ENCODE measurements around the gene HSPB7.
A peak's percentile ranks its signal among the peaks of the same experiment; 100 is the strongest.
"Not testable (repeated sequence)": the region's sequence is repeated elsewhere in the genome, so short reads cannot be mapped to it uniquely, and the experiment has no call there.

Gene HSPB7

DNA sequence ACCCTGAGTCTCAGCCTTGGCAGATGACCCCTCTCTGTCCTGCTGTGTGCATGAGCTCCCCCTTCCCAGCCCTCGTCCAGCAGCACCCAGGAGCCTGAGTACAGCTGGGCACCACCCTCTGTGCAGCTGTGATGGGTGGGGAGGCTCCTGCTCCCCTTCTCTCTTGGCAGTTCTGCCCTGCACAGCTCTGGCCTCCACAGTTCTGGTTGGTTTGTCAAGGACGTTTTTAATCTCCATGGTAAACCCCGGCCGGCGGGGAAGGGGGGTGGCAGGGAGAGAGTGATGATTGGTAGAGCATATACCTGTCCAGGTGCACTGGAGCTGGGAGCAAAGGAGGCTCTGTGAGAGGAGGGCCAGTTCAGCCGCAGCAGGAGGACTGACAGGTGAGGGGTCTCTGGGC lies 3.8 kb upstream of the HSPB7 start, which contains the start of gene CLCNKA:
CLCNKA (plus strand) TSS at position 356 of the 400 bp plus-strand sequence. CDS start 584 bp downstream, outside the sequence.
- no peak for TF ChIP-seq POLR2A (IDR thresholded peaks at IDR 0.05; ENCODE audit: low read depth, low read length)
- FAIRE-seq (no peak), DNase-seq (ENCODE audit: insufficient read length, low spot score) (no peak)

DNA sequence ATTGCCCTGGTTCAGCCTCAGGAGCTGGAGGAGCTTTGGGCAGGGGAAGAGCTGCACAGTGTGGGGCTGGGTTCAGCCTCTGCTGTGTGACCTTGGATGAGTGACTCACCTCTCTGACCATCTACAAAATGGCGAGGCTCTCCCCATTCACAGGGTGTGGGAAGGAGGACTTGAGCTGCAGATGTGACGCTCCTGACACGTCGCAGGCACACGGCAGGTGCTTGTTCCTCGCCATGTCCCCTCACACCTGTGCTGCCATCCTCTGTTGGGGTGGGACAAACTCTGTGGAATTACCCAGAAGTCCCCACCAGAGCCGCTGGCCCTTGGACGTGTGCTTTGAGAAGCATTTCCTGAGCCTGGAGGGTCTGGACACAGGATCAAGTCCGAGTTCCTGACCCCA lies 3.0 kb upstream of the HSPB7 start:
- DNase-seq (ENCODE audit: insufficient read length, low spot score); FAIRE-seq: not testable (repeated sequence)

DNA sequence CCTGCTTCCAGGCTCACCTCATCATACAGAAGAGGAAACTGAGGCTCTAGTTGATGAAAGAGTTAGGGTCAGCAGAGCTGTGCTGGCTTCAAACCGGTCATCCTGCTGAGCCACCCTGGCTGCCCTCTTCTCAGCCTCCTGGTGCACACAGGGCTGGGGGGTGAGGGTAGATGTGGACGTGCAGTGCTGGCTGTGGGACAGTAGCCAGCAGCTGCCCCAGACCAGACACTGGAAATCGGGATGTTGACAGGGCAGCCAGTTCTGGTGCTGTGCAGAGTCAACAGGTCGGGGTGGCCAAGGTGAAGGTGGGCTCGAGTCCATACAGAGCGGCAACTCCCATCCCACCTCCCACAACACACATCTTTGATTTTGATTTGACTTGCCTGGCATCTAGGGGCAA lies 2.5 kb upstream of the HSPB7 start:
- TF ChIP-seq POLR2A (IDR thresholded peaks at IDR 0.05; ENCODE audit: low read depth, low read length): no peak
- FAIRE-seq: no peak
- no peak for DNase-seq (ENCODE audit: insufficient read length, low spot score)

DNA sequence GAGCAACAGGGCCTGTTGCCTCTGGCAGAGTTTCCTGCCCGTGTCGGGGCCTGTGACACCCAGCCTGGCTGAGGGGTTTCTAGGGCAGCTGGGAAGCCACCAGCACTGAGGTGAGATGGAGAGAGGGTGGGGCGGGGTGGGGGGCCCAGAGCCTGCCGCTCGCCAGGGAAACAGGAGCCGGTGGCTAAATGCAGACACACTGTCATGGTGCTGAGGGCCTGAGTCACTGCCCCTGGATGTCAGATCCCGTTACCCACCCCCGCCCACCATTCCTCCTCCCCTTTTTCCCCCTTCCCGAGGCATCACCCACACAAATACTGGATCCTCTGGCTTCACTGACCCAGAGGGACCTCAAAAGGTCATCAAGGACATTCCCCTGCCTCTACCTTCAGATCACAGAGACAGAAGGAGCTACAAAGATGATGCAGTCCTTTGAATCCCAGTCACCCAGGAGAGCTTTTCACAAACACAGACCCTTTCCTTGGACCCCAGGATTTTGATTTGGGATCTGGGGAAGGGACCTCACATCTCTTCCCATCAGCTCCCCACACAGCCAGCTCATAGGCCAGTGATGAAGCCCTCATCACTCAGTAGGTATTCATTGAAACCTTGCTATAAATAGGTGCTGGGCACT lies 1.9 kb upstream of the HSPB7 start:
- no peak for TF ChIP-seq POLR2A (IDR thresholded peaks at IDR 0.05; ENCODE audit: low read depth, low read length)
- FAIRE-seq (no peak), DNase-seq (ENCODE audit: insufficient read length, low spot score) (no peak)

DNA sequence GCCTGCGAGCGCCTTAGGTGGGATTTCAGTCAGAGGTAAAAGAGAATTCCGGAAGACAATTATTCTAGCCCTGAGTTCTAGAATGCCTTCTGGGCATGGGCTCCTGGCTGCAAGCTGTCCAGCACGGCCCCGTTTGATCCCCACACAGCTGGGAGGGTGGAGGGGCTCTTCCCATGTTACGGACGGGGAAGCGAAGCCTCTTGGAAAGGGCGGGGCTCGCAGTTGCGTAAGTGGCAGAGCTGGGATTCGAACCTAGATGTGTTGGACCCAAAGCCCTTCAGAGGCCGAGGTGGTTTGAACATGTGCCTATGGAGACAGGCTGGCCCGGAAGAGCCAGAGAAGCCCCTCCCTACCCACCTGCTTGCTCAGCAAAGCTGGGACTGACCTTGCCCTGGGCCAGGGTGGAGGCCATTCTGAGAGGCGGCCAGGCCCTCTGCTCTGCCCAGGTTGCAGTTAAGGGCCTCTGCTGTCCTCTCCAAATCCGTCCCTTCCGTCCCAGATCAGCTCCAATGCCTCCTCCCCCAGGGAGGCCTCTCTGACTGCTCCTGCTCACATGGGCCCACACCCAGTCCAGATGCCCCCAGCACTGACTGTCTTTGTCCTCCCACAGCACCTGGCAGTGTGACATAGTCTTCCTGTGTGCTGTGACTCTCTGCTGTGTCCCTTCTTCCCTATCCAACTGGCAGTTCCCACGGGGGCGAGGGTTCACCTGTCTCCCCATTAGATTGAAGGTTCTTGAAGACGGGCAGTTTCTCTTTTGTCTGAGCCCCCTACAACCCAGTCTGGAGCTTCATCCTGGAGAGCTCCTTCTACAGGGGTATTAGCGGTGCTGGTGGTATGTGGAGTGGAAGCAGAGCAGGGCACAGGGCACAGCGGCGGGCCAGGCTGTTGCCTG lies 1.2 kb upstream of the HSPB7 start:
- FAIRE-seq (no peak), DNase-seq (ENCODE audit: insufficient read length, low spot score) (no peak)
- TF ChIP-seq POLR2A (IDR thresholded peaks at IDR 0.05; ENCODE audit: low read depth, low read length): no peak

DNA sequence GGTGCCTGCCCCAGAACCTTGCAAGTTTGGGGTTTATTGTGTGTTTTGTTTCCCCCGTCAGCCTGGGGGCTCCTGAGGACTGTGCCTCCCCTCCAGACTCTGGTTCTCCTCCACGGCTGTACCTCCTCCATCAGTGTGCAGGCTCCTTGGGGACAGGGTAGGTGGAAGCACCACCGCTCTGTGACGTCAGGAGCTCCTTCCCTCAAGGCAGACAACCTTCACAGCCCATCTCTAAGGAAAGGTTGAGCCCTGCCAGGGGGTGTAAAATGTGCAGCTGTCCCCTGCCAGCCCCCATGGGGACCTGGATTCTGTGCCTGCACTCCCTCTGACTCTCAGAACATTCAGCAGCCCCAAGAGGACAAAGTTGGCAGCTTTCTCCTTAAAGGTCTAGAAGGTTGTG lies 465 bp upstream of the HSPB7 start:
- no peak for FAIRE-seq
- TF ChIP-seq POLR2A (IDR thresholded peaks at IDR 0.05; ENCODE audit: low read depth, low read length): no peak

DNA sequence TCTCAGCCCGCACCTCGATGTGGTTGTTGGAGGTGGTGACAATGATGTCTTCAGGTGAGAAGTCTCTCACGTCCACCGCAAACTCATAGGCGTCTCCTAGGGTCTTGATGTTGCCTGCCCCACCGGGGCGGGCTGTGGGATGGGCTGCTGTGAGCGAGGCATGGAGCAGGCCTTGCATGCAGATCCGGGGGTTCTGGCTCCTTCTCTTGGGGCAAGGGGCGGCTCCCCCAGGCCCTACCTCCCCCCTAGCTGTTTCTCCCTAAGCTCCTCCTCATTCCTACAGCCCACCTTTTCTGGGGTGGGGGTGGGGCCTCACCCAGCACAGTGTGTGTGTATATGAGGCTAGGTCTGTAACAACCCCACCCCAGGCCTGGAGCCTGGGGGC lies 775 bp downstream of the HSPB7 start:
- no peak for FAIRE-seq
- TF ChIP-seq POLR2A (IDR thresholded peaks at IDR 0.05; ENCODE audit: low read depth, low read length): no peak
- no peak for DNase-seq (ENCODE audit: insufficient read length, low spot score)

More for the DNA sequence above, 465 bp upstream of the HSPB7 start:
- no peak for DNase-seq (ENCODE audit: insufficient read length, low spot score)

DNA sequence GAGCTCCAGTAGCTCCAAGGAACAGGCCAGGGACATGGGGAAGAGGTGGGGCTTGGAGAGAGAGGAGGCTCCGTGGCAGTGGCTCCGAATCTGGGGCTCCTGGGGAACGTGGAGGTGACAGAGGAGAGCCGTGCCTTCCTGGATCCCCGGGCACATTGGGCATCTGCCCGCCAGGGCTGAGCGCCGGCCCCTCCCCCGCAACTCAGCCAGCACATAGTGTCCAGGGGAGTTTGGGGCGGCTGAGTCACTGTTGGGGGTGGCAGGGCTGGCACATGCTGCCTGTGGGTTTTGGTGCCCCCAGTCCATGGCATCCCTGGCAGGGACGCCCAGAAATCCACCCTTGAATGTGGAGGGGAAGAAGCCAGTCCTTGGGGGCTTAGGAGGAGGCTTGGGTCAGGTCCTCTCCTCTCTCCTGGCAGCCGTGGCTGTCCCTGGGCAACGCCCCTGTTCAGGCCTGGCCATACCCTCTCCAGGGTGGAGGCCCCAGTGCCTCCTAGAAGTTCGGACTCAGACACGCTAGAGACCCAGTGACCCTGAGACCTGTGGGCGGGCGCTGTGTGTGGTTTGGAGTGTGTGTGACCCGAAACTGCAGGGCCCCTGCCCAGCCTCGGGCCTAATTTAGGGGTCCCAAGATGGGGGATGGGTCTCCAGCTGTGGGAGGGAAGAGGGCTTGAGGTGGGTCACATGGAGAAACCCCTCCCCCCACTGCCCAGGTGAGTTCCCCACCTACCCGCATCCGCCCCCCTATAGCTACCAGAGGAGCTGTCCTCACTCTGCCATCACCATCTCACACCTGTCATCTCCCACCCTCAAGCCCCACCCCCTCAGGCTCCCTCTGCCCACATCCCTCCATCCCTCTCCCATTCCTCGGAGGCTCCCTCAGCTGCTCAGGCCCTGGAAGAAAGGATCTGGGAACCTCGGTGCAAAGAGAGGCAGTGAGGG lies 1.6 kb downstream of the HSPB7 start:
- FAIRE-seq (no peak), DNase-seq (ENCODE audit: insufficient read length, low spot score) (no peak)
- no peak for TF ChIP-seq POLR2A (IDR thresholded peaks at IDR 0.05; ENCODE audit: low read depth, low read length)

DNA sequence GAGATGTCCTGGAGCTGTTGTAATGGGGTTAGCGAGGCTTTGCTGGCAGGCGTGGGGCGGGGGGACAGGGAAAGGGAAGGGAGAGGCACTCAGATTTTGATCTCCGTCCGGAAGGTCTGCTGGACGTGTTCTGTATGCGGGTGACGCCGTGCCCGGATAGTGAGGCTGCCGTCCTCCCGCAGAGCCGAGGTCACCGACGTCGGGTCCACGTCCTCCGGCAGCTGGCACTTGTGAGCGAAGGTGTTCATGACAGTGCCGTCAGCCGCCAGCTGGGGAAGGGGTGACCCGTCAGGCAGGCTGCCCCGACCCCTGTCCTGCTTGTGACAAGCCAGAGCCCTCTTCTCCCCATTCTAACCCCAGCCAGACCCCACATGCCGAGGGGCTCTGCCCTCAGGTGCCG lies 2.4 kb downstream of the HSPB7 start:
- no peak for TF ChIP-seq POLR2A (IDR thresholded peaks at IDR 0.05; ENCODE audit: low read depth, low read length)
- FAIRE-seq: no peak
- DNase-seq (ENCODE audit: insufficient read length, low spot score): no peak

DNA sequence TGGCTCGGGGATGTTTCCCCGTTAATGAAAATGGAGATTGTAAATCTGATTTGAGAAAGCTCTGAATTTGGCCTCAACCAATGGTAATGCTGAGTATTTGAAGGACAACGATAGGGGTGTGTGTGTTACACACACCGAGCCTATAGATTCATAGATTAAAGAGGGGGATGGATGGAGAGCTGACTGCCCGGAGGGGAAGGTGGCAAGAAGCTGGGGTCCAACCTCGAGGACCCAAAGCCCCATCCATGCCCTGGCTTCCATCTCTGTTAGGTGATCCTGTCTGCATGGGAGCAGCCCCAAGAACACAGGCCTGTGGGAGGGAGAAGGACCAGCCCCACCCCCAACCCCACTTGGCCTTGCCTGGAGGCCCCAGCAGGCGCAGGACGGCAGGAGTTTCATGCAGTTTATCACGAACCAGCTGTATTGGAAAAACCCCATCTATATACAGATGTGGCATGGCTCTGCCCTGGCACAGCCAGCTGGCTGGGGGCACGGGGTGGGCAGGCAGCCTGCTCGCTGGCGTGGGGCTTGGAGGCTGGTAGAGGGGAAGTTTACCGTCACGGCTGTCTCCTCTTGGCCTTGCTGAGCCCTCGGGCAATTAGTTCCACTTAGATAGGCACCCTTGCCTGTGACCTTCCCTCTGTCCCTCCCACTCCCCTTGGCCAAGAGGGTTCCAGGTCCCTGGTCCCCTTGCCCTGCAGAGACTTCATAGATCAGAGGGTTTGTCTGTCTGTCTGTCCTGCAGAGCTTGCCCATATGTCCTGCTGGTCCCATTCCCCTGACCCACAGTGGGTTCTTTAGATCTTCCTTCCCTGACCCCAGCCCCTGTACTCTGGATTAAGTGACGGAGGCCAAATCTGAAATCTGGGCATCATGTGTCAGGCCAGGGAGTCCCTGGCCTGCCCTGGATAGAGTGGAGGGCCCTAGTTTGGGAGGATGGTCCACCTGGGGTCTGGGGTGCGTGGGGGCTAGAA lies 3.0 kb downstream of the HSPB7 start:
- TF ChIP-seq POLR2A (IDR thresholded peaks at IDR 0.05; ENCODE audit: low read depth, low read length): no peak
- no peak for FAIRE-seq
- DNase-seq (ENCODE audit: insufficient read length, low spot score): no peak

DNA sequence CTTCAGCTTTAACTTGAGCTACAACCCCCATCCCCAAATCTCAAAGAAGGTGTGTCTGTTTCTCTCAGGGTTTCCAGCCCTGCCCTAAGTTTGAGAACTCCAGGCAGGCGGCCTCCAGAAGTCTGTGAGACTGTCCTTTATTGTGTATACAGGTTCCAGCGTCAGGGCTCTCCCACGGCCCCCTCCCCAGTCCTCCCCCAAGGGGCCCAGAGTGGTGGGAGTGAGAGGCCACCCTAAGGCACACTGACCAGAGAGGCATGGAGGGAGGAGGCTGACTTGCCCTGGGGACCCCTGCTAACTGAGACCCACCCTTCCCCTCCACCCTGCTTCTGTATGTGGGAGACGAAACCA lies 4.0 kb downstream of the HSPB7 start:
- FAIRE-seq (no peak), DNase-seq (ENCODE audit: insufficient read length, low spot score) (no peak)
- no peak for TF ChIP-seq POLR2A (IDR thresholded peaks at IDR 0.05; ENCODE audit: low read depth, low read length)

DNA sequence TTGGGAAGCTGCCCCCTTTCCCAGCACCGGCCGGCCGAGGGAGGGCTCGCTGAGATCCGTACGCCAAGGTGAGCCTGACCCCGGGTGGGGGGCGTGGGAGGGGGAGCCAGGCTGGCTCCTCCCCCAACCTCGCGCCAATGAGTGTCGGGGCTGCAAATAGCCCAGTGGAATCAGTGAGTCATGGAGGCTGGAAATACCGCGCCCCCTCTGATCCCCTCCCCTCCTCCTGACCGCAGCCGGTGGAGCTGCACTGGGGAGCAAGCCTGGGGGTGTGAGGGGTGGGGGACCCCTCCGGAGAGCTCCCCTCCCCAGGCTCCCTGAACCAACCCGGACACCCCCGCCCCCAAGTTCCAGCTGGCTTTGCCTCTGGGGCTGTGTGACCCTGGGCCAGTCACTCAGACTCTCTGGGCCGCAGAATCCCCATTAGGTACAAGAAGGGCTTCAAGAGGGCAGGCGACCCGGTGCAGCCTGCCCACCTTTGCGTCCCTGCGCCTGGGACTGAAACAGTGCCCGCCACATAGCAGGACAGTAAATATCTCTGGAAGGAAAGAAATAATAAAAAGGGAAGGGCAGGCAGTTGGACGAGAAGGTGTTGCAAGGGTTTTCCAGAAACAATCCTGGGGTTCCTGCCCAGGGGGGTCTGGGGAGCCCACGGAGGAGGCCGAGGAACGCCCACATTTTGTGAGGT lies 4.5 kb downstream of the HSPB7 start:
- DNase-seq (ENCODE audit: insufficient read length, low spot score) (peak; percentile 69), FAIRE-seq (no peak)
- TF ChIP-seq POLR2A (IDR thresholded peaks at IDR 0.05; ENCODE audit: low read depth, low read length): no peak
